NT2/D1 (cell line): ENCODE measurements around the gene NEUROD4.

ENCODE experiments used
- YY1 ChIP-seq: IDR thresholded peaks from 2 replicates; pipeline ENCODE4 v1.6.1; 2011; ENCODE audit not compliant: insufficient read length, insufficient read depth
- ZNF274 ChIP-seq: IDR thresholded peaks from 2 replicates; pipeline ENCODE4 v1.6.1; 2011; ENCODE audit warnings: mild to moderate bottlenecking, low read depth, low read length

GRCh38 chr12:54975875-54976274, 43.9 kb upstream of the NEUROD4 start:
- TF ChIP-seq YY1 = no peak
- no peak for TF ChIP-seq ZNF274
